Ovary (tissue), 9 donors: Measurements from ENCODE around the gene FBXO30. TPM values are rescaled to one million over a fixed set of nuclear protein-coding genes. Genes with fewer than 3 reads are reported as not detected.

ENCODE experiments used
- DNase-seq, 5 donors: peaks; one replicate each; pipeline ENCODE4 v3.0.0-alpha.2; 2019 to 2020
- H3K27ac ChIP-seq, 2 donors: fragments of 200-600 bp; one replicate each; pipeline versions ENCODE4 v1.5.1 to v1.8.0; 2019 to 2022
- H3K27me3 ChIP-seq: fragments of 200-600 bp; one replicate; pipeline ENCODE4 v1.8.0; 2022
- H3K36me3 ChIP-seq: fragments of 200-600 bp; sonication (generic); one replicate; pipeline ENCODE4 v1.5.1; 2019
- H3K4me1 ChIP-seq: one replicate; pipeline ENCODE4 v1.8.1; 2013; ENCODE audit warnings: mild to moderate bottlenecking, moderate library complexity; ENCODE audit not compliant: insufficient read depth
- H3K4me3 ChIP-seq: fragments of 200-600 bp; sonication (generic); one replicate; pipeline ENCODE4 v1.5.1; 2017
- H3K9me3 ChIP-seq, 2 donors: fragments of 200-600 bp in 1 of 2; sonication (generic) in 1 of 2; one replicate each; pipeline versions ENCODE4 v1.5.1 to v1.8.1; 2013 to 2019; ENCODE audit warnings: mild to moderate bottlenecking in 1 of 2, moderate library complexity in 1 of 2
- CTCF ChIP-seq, 3 donors: fragments of 450-650 bp in 2 of 3; fragments of 200-600 bp in 1 of 3; IDR thresholded peaks; one replicate each; pipeline versions ENCODE4 v1.5.1 to v1.8.0; 2016 to 2022; ENCODE audit warnings: antibody characterized with exemption in 3 of 3, mild to moderate bottlenecking in 1 of 3
- EP300 ChIP-seq: sonication (generic); formaldehyde crosslinking; IDR thresholded peaks from one replicate; pipeline ENCODE4 v1.6.1; 2017; ENCODE audit warnings: antibody characterized with exemption
- POLR2A ChIP-seq: fragments of 450-650 bp; IDR thresholded peaks from one replicate; pipeline ENCODE4 v1.6.1; 2017; ENCODE audit warnings: antibody characterized with exemption, mild to moderate bottlenecking, moderate library complexity
- WGBS, 3 donors: extraction: QIAGEN DNeasy Blood & Tissue Kit in 1 of 3; methylation state at CpG; one replicate each; pipeline versions ENCODE4 v1.1.5 to v1.1.7; 2013 to 2017; 5-methylcytosine and 5-hydroxymethylcytosine counted together
- intact Hi-C, 4 donors: fragments of 100-400 bp; cut with DNase I; formaldehyde crosslinking; loops; one replicate each; pipeline versions ENCODE4 v1.11.0 to v1.15.1; 2022 to 2023
- polyA plus RNA-seq, 2 donors: library from polyadenylated mRNA; stranded (reverse); fragments of 200-250 nt in 1 of 2; fragments of 350-450 nt in 1 of 2; fragmentation: Illumina TruSeq in 1 of 2; extraction: RNeasy Lipid Tissue Mini Kit (QIAGEN cat#74804) in 1 of 2; gene quantifications; one replicate each; pipeline ENCODE4 v1.2.3, GENCODE V29; 2013 to 2014
- total RNA-seq, 7 donors: library from RNA; depleted of rRNA in 2 of 7; stranded (reverse); fragments of >200 nt in 2 of 7; fragmentation: NEBNext Ultra II Directional in 3 of 7; extraction: Animal tissue kit (Norgen Biotek cat#: 25700) in 3 of 7; gene quantifications; one replicate each; pipeline versions ENCODE4 v1.1.0 to v1.2.4, GENCODE V29; 2016 to 2023
- donor health status: DM: no; HTN: no; CAD: no; lungs with moderate emphysema.
- donor health status: DM: no; HTN: no; CAD: no.
- donor health status: Bipolar disorder and iron deficiency.
- donor health status: DM: yes; HTN: yes; CAD: no.
- donor health status: DM: no; HTN: no; CAD: no.
- donor health status: DM: yes; HTN: yes; CAD: no.

The FBXO30 gene
- total and polyA plus RNA-seq, 9 donors: 5.6 to 13.5 (median 9.6) TPM

- H3K27ac ChIP-seq: no peak overlapping the region
- intact Hi-C loops: no loop called here
- TF ChIP-seq POLR2A (no peak), CTCF (IDR thresholded peaks at IDR 0.05) (no peak), EP300 (no peak)
- 78 to 86% (median 85%) methylated on average over 1 of the region's 1 CpG for WGBS, 3 donors
- no peaks in the 10 kb centered on the region for H3K36me3 ChIP-seq
- H3K27me3 ChIP-seq: no peaks in the 10 kb centered on the region
- no peaks in the 10 kb centered on the region for H3K9me3 ChIP-seq
- no peaks in the 10 kb centered on the region for H3K4me1 ChIP-seq
- H3K4me3 ChIP-seq: no peak overlapping the region
- no peak for DNase-seq
Observed at GRCh38 chr6:145772846-145773245, 41.7 kb downstream of the FBXO30 start.

DNA sequence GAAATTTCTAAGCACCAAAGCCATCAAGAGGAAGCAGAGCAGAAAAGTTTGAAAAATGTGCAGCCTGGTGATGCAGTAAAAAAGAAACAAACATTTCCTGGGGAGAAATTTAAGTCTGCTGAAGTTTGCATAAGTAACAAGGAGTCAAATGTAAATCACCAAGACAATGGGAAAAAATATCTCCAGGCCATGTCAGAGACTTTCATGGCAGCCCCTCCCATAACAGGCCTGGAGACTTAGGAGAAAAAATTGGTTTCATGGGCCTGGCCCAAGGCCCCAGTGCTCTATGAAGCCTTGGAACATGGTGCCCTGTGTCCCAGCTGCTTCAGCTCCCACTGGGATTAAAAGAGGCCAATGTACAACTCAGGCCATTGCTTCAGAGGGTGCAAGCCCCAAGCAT lies 49.1 kb downstream of the FBXO30 start:
- H3K27ac ChIP-seq: no peak overlapping the region
- DNase-seq: no peak
- H3K4me3 ChIP-seq: no peak overlapping the region
- intact Hi-C loops: no loop called here
- no peaks in the 10 kb centered on the region for H3K4me1 ChIP-seq
- no peak for TF ChIP-seq CTCF (IDR thresholded peaks at IDR 0.05)
- TF ChIP-seq POLR2A: no peak
- no peak for TF ChIP-seq EP300
- no peaks in the 10 kb centered on the region for H3K36me3 ChIP-seq
- H3K27me3 ChIP-seq: no peaks in the 10 kb centered on the region
- no peaks in the 10 kb centered on the region for H3K9me3 ChIP-seq

DNA sequence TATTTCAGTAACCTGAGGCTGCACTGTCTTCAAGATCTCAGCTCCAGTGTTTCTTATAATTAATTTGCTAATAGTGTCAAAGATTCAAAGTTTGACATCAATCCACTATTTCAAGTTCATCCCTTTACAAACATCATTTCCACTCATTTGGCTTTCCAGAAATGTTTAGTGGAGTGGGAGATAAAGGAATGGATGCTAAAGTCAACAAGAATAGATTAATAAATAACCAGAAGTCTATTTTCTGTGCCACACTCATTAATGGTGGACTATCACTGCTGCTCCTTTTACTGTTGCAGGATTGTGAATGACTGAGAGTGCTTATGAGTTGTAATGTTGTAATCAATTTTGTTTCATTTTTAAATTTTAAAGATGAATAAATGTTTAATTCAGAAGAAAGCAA lies 50.9 kb downstream of the FBXO30 start:
- intact Hi-C loops: no loop called here
- H3K27ac ChIP-seq: no peak overlapping the region
- DNase-seq: no peak
- H3K36me3 ChIP-seq: no peaks in the 10 kb centered on the region
- H3K27me3 ChIP-seq: no peaks in the 10 kb centered on the region
- TF ChIP-seq CTCF (IDR thresholded peaks at IDR 0.05): no peak
- TF ChIP-seq EP300: no peak
- no peak for TF ChIP-seq POLR2A
- H3K9me3 ChIP-seq: no peaks in the 10 kb centered on the region
- H3K4me3 ChIP-seq: no peak overlapping the region
- H3K4me1 ChIP-seq: no peaks in the 10 kb centered on the region

- Histone ChIP-seq H3K27me3 (no peaks in the 10 kb centered on the region), H3K9me3 (no peaks in the 10 kb centered on the region), H3K36me3 (no peaks in the 10 kb centered on the region), H3K4me1 (no peaks in the 10 kb centered on the region), H3K27ac (no peak overlapping the region), H3K4me3 (no peak overlapping the region)
- no peak for DNase-seq
- no peak for TF ChIP-seq EP300
- TF ChIP-seq POLR2A: no peak
- TF ChIP-seq CTCF (IDR thresholded peaks at IDR 0.05): no peak
- intact Hi-C loops: no loop called here
Observed at GRCh38 chr6:145761584-145761983, 53.0 kb downstream of the FBXO30 start.

DNA sequence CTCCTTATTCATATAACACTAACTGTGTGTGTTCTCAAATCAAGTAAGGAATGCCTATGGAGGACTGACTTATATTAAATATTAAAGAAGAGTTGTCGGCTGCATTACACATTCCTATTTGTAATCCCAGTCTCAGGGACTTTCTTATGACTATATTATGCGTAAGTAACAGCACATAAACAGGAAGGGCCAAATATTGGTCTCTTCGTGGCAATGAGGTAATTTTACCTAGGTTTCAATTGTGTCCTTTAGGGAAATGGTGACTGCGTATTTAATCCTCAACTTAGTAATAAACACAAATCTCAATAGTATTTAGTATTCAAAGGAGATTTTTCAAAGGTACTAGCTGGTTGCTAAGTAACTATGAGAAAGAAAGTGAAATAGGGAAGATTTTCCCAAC lies 56.5 kb downstream of the FBXO30 start:
- WGBS, 3 donors: 85 to 93% (median 91%) methylated on average over 4 of the region's 4 CpGs
- no peak for DNase-seq
- Histone ChIP-seq H3K27ac (no peak overlapping the region), H3K9me3 (no peaks in the 10 kb centered on the region), H3K36me3 (no peaks in the 10 kb centered on the region), H3K4me3 (no peak overlapping the region), H3K27me3 (no peaks in the 10 kb centered on the region), H3K4me1 (no peaks in the 10 kb centered on the region)
- TF ChIP-seq CTCF (IDR thresholded peaks at IDR 0.05): no peak
- TF ChIP-seq EP300: no peak
- no peak for TF ChIP-seq POLR2A
- intact Hi-C loops: no loop called here
